Stromal cell of bone marrow (primary cell): Measurements from ENCODE around the gene SPNS2.
A peak's percentile ranks its signal among the peaks of the same experiment; 100 is the strongest.

Source experiments
- DNase-seq: peaks from one replicate; pipeline ENCODE4 v3.0.0-alpha.2; 2012; ENCODE audit warnings: low read depth

Gene SPNS2

DNA sequence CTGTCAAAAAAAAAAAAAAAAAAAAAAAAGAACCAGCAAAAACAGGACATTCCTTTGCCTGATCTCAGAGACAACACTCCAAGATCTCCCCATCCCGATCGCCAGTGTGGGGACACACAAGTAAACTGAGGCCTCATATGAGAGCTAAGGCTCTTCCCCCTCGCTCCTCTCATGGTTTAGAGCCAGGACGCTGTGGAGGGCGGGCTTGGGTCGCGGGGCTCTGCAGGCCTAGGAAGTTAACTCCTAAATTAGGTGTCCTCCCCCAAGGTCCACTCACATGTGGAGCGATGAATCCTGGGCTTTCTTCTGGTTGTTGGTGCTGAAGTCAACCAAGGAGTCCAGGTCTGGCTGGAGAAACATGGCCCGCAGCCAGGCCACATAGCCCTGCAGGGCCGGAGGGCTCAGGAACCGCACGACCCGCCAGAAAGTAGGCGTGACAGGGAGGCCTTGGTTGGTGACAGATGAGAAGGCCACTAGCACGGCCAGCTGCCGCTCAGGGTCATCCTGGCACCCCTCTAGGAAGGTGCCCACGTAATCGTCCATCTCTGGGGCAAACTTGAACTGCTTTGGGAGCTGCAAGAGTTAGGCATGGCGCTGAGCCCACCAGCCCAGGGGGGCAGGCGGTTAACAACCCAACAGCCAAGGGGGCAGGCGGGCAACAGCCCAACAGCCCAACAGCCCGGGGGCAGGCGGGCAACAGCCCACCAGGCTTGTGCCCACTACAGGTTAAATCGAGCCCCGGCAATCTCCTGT is 51.3 kb downstream of the SPNS2 start:
- DNase-seq: no peak

DNA sequence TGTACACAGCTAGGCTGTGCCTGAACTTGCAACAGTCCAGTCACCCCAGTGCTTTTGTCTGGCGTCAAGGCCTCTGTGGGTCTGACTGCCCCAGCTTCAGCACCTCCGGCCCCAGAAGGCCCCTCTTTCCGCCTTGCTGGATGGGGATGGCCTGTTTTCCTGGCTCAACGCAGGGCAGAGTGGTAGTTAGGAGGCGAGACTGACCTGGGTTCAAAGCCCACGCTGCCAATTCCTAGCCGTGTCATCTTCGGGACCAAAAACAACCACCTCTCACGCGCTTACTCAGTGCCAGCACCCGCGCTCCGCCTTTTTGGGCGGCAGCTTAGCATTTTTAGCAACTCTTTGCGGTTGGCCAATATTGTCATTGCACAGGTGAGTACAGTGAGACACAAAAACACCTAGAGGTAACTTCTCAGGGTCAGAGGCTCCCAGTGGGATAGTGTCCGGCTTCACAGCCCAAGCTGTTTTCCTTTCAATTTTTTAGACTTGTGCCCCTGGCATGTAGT is 51.9 kb downstream of the SPNS2 start:
- DNase-seq: no peak

DNA sequence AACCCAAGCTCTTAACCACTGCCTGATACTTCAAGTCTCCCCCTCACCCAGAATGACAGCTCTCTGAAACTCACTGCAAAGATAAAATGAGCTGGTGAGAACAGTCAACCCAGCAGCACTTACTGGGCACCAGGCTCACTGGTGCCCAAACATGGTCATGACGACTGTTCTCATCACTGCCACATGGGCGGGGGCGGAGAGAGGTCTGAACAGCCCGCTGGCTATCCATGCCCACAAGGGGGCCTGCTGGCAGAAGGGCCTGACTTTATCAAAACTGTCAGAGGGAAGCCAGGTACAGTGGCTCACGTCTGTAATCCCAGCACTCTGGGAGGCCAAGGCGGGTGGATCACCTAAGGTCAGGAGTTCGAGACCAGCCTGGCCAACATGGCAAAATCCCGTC is 52.5 kb downstream of the SPNS2 start:
- no peak for DNase-seq

GRCh38 chr17:4551796-4552525 is 53.3 kb downstream of the SPNS2 start:
- DNase-seq: no peak

- no peak for DNase-seq
These were observed 55.0 kb downstream of the SPNS2 start for GRCh38 chr17:4553669-4554068.

- no peak for DNase-seq
These were observed 55.8 kb downstream of the SPNS2 start for GRCh38 chr17:4554441-4554996.

DNA sequence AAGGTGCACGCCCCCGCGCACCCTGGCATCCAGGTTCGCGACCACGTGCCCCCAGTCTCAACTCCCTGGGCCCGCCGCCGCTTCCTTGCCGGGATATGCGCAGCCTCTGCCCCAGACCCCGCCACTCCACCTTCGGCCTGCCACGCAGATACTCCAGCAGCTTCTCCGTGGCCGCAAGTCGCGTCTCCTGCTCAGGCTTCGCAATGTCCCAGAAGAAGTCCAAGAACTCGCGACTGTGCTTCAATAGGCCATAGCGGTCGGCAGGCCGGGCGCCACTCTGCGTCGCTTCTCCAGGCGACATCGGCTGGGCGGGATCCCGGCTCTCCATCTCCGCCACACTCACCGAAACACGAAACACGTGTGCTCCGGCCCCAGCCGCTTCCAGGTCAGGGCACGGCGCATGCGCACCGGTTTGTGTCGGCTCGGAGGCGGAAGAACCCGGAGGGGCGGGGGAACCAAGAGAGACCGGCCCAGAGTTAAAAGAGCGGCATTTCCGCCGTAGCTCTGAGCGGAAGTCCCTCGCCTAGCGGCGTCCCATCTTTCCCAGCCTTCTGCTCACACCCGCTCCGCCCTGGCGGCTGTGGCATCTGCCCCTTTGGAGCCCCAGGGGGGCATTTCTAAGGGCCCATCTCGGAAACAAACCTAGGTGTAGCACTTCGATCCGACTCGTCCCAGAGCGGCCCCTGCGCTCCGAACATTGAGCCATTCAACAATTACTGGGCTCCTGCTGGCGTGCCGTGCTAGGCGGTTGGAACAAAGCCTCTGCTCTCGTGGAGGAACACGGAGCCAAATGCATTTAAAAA is 56.5 kb downstream of the SPNS2 start, which contains the start of gene MYBBP1A:
Gene MYBBP1A, minus strand, starts transcription at position 388 of the 803 bp plus-strand sequence. Its CDS starts 60 bp downstream, at position 328.
- peak; percentile 90 for DNase-seq

- no peak for DNase-seq
These were observed 57.4 kb downstream of the SPNS2 start for GRCh38 chr17:4555873-4556759.

DNA sequence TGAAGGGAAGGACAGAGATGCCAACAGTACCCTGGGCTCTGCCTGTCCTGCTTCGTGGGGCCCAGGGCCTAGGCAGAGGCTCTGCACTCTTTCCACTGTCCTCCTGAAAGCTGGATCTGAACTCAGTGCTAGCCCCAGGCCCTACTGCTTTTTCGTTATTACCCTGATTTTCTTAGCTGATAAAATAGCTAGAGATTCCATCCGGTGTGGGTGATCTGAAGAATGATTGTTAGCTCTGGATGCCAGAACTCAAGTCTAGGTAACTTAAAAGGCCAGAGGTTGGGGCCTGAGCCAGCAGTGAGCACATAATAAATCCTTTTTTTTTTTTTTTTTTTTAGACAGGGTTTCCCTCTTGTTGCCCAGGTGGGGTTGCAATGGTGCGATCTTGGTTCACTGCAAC is 58.3 kb downstream of the SPNS2 start:
- DNase-seq: no peak

DNA sequence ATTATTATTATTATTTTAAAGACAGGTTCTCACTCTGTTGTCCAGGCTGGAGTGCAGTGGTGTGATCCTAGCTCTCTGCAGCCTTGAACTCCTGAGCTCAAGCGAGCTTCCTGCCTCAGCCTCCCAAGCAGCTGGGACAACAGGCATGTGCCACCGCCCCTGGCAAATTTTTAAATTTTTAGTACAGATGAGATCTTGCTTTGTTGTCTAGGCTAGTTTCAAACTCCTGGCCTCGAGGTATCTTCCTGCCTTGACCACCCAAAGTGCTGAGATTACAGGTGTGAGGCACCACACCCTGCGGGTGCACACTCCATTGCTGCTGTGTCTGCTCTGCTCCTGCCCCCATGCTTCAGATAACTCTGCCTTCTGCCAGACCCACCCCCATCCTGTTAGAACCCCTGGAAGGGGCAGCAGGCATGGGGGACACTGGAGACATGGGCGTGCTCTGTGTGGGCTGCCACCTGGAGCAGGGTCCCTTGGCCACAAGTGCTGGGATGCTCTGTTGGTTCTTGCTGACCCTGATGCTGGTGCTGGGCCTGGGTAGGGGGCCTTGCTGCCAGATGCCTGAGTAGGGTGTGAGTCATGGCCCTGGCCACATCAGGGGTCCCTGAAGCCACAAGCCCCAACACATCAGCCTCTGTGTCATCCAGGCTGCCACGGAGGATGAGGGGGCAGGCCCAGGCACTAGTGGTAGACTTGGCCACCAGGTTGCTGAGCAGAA is 59.1 kb downstream of the SPNS2 start:
- no peak for DNase-seq

GRCh38 chr17:4558347-4558971 is 59.8 kb downstream of the SPNS2 start:
- DNase-seq: no peak

- DNase-seq: no peak
These were observed 60.6 kb downstream of the SPNS2 start for GRCh38 chr17:4559139-4559791.

DNA sequence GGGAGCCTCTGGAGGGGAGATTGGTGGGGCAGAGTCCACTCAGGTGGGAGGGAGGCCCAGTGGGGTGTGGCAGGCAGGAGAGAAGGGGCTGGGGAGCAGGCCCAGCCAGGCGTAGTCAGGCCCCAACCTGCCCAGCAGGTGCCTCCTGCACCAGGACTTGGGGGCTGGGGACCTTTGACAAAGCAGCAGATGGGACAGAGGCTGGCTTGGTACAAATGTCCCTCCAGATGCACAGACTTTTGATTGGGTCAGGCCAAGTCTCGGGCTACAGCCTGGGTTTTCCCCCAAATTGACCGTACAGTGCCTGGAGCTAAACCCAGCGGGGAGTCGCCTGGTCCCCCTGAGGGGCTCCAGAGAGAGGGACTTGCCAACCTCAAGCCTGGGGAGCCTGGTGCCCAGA is 61.3 kb downstream of the SPNS2 start:
- no peak for DNase-seq

DNA sequence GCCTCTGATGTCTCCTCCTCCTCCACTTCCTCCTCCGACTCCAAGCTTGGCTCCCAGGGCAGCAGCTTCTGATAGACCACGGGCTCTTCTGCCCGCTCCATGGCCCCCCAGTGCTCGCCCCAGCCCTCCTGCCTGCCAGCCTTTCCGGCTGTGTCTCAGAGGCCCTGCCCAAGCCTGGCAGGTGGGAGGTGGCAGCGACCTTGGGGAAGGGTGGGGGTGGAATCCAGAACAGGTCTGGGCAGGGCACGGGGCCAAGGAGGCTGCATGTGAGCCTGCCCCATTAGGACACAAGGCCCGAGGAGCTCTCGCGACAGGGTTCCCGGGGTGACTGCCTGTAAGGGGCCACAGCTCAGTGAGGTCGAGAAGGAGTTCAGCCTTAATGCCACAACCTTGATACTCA is 61.7 kb downstream of the SPNS2 start, which contains the start of gene GGT6:
Gene GGT6, minus strand, starts transcription at position 157 of the 400 bp plus-strand sequence. Its CDS starts 56 bp downstream, at position 101.
- no peak for DNase-seq

DNA sequence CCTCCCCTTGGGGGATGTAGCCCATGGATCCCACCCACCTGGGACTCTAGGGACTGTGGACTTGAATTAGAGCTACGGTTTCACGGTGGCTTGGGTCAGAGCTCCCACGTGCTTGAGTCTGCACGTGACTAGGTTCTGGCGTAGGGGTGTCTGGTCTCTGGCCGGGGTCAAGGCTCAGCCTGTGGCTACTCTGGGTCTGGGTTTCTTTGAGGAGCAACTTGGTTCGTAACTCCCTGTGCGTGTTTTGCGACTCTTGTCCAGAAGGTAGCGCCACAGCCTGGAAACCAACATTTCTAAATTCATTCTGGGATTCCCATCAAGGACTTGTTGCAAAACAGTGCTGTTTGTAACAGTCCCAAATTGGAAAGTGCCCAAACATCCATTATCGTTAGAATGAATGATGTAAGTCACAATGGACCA is 62.2 kb downstream of the SPNS2 start:
- no peak for DNase-seq

DNA sequence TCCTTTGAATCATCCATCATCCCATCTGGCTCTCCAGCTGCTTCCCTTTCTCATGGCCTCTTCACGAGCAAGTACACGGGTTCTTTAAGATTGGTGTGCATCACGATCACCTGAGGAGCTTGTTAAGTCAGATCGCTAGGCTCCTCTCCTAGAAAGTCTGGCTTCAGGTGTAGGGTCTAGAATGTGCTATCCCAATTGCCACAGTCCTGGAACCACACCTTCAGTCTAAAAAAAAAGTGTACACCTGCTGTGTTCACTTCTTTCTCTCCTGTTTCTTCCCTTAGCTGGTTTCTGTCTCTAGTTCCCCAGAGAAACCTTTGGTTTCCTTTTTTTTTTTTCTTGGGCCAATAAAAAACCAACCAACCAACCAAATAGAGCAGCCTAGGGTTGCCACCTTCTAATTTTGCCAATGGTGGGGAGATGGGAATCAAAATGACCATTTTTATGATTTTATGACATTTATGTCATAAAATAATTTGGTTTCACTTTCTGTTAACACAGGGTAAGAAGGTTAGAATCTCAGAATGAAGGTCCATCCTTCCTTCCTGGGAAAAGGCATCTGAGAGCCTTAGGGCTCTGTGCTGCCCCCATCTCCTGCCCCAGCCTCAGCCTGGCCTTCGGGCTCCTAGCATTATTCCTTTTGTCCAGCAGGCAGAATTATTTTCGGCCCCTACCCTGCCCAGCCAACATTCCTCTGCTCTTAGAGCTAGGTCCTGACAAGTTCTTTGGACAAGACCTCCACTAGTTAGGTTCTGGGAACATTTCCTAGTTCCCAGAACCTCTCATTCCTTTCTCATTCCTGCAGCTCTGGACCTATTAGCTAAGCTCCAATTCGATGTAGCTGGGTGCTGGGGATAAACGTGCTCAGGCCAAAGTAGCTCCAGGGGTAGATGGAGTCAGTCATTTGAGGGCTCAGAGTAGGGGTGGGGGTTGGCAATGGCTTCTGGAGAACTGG is 63.6 kb downstream of the SPNS2 start:
- no peak for DNase-seq

GRCh38 chr17:4565209-4566141 is 66.8 kb downstream of the SPNS2 start:
- DNase-seq: peak; percentile 62
